IMR-90 (cell line): ENCODE results near the gene PAQR4. TPM values are rescaled to one million over a fixed set of nuclear protein-coding genes. Genes with fewer than 3 reads are reported as not detected.

Experiments
- ATAC-seq: fragments of 200-7000 bp; cut with Tn5 transposase; 2 replicates; pipeline ENCODE4 v1.9.1; 2020; ENCODE audit warnings: low read depth, mild to moderate bottlenecking, moderate library complexity
- BruUV-seq: library from RNA; stranded (reverse); fragments of 400-500 nt; replicated peaks from 2 replicates; lab custom pipeline; 2021; lab: Mats Ljungman, UMichigan
- CTCF ChIA-PET: fragments of 300-600 bp; formaldehyde crosslinking; extraction: SDS; loops from one replicate; lab custom pipeline; 2021; ENCODE audit warnings: antibody characterized with exemption; lab: Yijun Ruan, JAX
- POLR2A ChIA-PET: fragments of 300-600 bp; sonication (Branson Sonifier 250); formaldehyde crosslinking; loops from one replicate; lab custom pipeline; 2022; ENCODE audit warnings: antibody characterized with exemption; ENCODE audit not compliant: unreplicated experiment; lab: Charles Lee
- DNase-seq: peaks from one replicate; pipeline ENCODE4 v3.0.0; 2013
- H2AFZ ChIP-seq: replicated peaks from 2 replicates; pipeline ENCODE3; 2013; ENCODE audit warnings: low read length, mild to moderate bottlenecking; ENCODE audit not compliant: poor library complexity
- H2AK5ac ChIP-seq: 2 replicates; pipeline ENCODE4 v1.6.1; 2013; ENCODE audit warnings: low read depth, low read length, inconsistent platforms
- H2AK9ac ChIP-seq: replicated peaks from 2 replicates; pipeline ENCODE3; 2013; ENCODE audit warnings: mild to moderate bottlenecking, low read depth, low read length, moderate library complexity; ENCODE audit not compliant: poor library complexity
- H2BK120ac ChIP-seq: 2 replicates; pipeline ENCODE4 v1.6.1; 2013; ENCODE audit warnings: low read depth, low read length, inconsistent platforms
- H2BK15ac ChIP-seq: 3 replicates; pipeline ENCODE4 v1.6.1; 2013; ENCODE audit warnings: low read depth, low read length, inconsistent platforms
- H2BK20ac ChIP-seq: 2 replicates; pipeline ENCODE4 v1.6.1; 2013; ENCODE audit warnings: low read depth, mild to moderate bottlenecking, inconsistent platforms, low read length, moderate library complexity
- H2BK5ac ChIP-seq: 2 replicates; pipeline ENCODE4 v1.6.1; 2013; ENCODE audit warnings: mild to moderate bottlenecking, low read depth, low read length, inconsistent platforms; ENCODE audit not compliant: poor library complexity, severe bottlenecking
- H3K14ac ChIP-seq: replicated peaks from 2 replicates; pipeline ENCODE4 v1.6.1; 2013; ENCODE audit warnings: low read depth, low read length, inconsistent platforms
- H3K18ac ChIP-seq: 2 replicates; pipeline ENCODE4 v1.6.1; 2013; ENCODE audit warnings: low read depth, low read length, control low read depth
- H3K23ac ChIP-seq: 2 replicates; pipeline ENCODE4 v1.6.1; 2013; ENCODE audit warnings: low read depth, low read length, inconsistent platforms
- H3K27ac ChIP-seq: 2 replicates; pipeline ENCODE4 v1.5.1; 2013; ENCODE audit warnings: mild to moderate bottlenecking, control low read depth, low read length; ENCODE audit not compliant: insufficient read depth
- H3K27me3 ChIP-seq: 2 replicates; pipeline ENCODE4 v1.6.1; 2013; ENCODE audit warnings: low read length; ENCODE audit not compliant: control insufficient read depth, insufficient read depth
- H3K36me3 ChIP-seq: 2 replicates; pipeline ENCODE4 v1.6.1; 2013; ENCODE audit warnings: low read length, mixed read lengths; ENCODE audit not compliant: control insufficient read depth, insufficient read depth
- H3K4ac ChIP-seq: 2 replicates; pipeline ENCODE4 v1.6.1; 2013; ENCODE audit warnings: low read depth, low read length, inconsistent platforms
- H3K4me1 ChIP-seq: 2 replicates; pipeline ENCODE4 v1.6.1; 2013; ENCODE audit warnings: low read length, mixed read lengths; ENCODE audit not compliant: control insufficient read depth, insufficient read depth
- H3K4me2 ChIP-seq: 2 replicates; pipeline ENCODE4 v1.6.1; 2013; ENCODE audit warnings: low read depth, mild to moderate bottlenecking, control low read depth, low read length, moderate library complexity
- H3K4me3 ChIP-seq: 2 replicates; pipeline ENCODE4 v1.5.1; 2013; ENCODE audit warnings: low read depth, mild to moderate bottlenecking, control low read depth, low read length, moderate library complexity; ENCODE audit not compliant: insufficient read depth
- H3K56ac ChIP-seq: 2 replicates; pipeline ENCODE4 v1.6.1; 2013; ENCODE audit warnings: low read length, inconsistent platforms; ENCODE audit not compliant: insufficient read depth; ENCODE audit errors: extremely low read depth
- H3K79me1 ChIP-seq, 2 experiments: 2 replicates each; pipeline ENCODE4 v1.6.1; 2013; ENCODE audit warnings: low read length in 2 of 2, inconsistent platforms in 1 of 2, low read depth in 1 of 2
- H3K9ac ChIP-seq: 2 replicates; pipeline ENCODE4 v1.6.1; 2013; ENCODE audit warnings: low read depth, low read length, control low read depth
- H3K9me1 ChIP-seq: 2 replicates; pipeline ENCODE4 v1.6.1; 2013; ENCODE audit warnings: low read length, inconsistent platforms; ENCODE audit not compliant: insufficient read depth
- H3K9me3 ChIP-seq: 2 replicates; pipeline ENCODE4 v1.6.1; 2013; ENCODE audit warnings: low read length; ENCODE audit not compliant: control insufficient read depth, insufficient read depth
- H4K20me1 ChIP-seq: 2 replicates; pipeline ENCODE4 v1.6.1; 2013; ENCODE audit warnings: low read length, inconsistent platforms; ENCODE audit not compliant: insufficient read depth
- H4K5ac ChIP-seq: 2 replicates; pipeline ENCODE4 v1.6.1; 2013; ENCODE audit warnings: mild to moderate bottlenecking, low read depth, low read length, control low read depth
- H4K8ac ChIP-seq, 2 experiments: 2 replicates each; pipeline ENCODE4 v1.6.1; 2013; ENCODE audit warnings: low read depth in 2 of 2, low read length in 2 of 2, control low read depth in 1 of 2, inconsistent platforms in 1 of 2
- H4K91ac ChIP-seq: 2 replicates; pipeline ENCODE4 v1.6.1; 2013; ENCODE audit warnings: low read depth, low read length, inconsistent platforms; ENCODE audit not compliant: insufficient read depth
- BHLHE40 ChIP-seq: fragments of 150-350 bp; IDR thresholded peaks from 2 replicates; pipeline ENCODE4 v1.6.1; 2016; ENCODE audit warnings: mild to moderate bottlenecking, low read depth, low read length
- CEBPB ChIP-seq: IDR thresholded peaks from 2 replicates; pipeline ENCODE4 v1.6.1; 2012; ENCODE audit warnings: low read depth, low read length, improper control_type of control experiment
- FOS ChIP-seq: fragments of 150-350 bp; IDR thresholded peaks from 2 replicates; pipeline ENCODE4 v1.6.1; 2016; ENCODE audit warnings: low read depth, low read length
- MAFK ChIP-seq: IDR thresholded peaks from 2 replicates; pipeline ENCODE4 v1.6.1; 2012; ENCODE audit warnings: low read depth, low read length, improper control_type of control experiment
- MAZ ChIP-seq: IDR thresholded peaks from 2 replicates; pipeline ENCODE4 v1.6.1; 2012; ENCODE audit warnings: low read depth, mild to moderate bottlenecking, low read length, improper control_type of control experiment, moderate library complexity, borderline replicate concordance
- MXI1 ChIP-seq: IDR thresholded peaks from 2 replicates; pipeline ENCODE4 v1.6.1; 2012; ENCODE audit warnings: low read depth, mild to moderate bottlenecking, low read length, moderate library complexity, borderline replicate concordance
- NFE2L2 ChIP-seq: fragments of 150-350 bp; IDR thresholded peaks from 2 replicates; pipeline ENCODE4 v1.6.1; 2016; ENCODE audit warnings: low read depth, mild to moderate bottlenecking, low read length
- POLR2A ChIP-seq: IDR thresholded peaks from 2 replicates; pipeline ENCODE4 v1.6.1; 2012; ENCODE audit warnings: mild to moderate bottlenecking, low read depth, low read length
- RAD21 ChIP-seq: IDR thresholded peaks from 2 replicates; pipeline ENCODE4 v1.6.1; 2012; ENCODE audit warnings: low read length, improper control_type of control experiment
- RCOR1 ChIP-seq: IDR thresholded peaks from 2 replicates; pipeline ENCODE4 v1.6.1; 2012; ENCODE audit warnings: mild to moderate bottlenecking, low read length, improper control_type of control experiment; ENCODE audit not compliant: insufficient replicate concordance
- RFX5 ChIP-seq: IDR thresholded peaks from 2 replicates; pipeline ENCODE4 v1.8.0; 2012; ENCODE audit warnings: low read depth, mild to moderate bottlenecking, low read length, moderate library complexity
- SMC3 ChIP-seq: fragments of 150-350 bp; IDR thresholded peaks from 2 replicates; pipeline ENCODE4 v1.6.1; 2016; ENCODE audit warnings: low read depth, mild to moderate bottlenecking, antibody characterized with exemption, low read length, moderate library complexity
- WGBS, 2 experiments: methylation state at CpG; one replicate each; pipeline versions ENCODE4 v1.1.5 to v1.1.7; 2013; ENCODE audit warnings: missing lambda C conversion rate in 2 of 2; ENCODE audit not compliant: insufficient read length in 1 of 2; ENCODE audit errors: extremely low coverage in 2 of 2; 5-methylcytosine and 5-hydroxymethylcytosine counted together
- dilution Hi-C: fragments of 300-500 bp; cut with HindIII; formaldehyde crosslinking; loops from one replicate; pipeline ENCODE4 v1.14.3; 2018; ENCODE audit warnings: low sequenced_read_pairs; ENCODE audit not compliant: unreplicated experiment
- in situ Hi-C: fragments of 300-500 bp; cut with MboI; formaldehyde crosslinking; loops from 3 replicates; pipeline ENCODE4 v1.14.3; 2019; ENCODE audit warnings: low sequenced_read_pairs, inconsistent platforms, mixed read lengths
- intact Hi-C: fragments of 100-400 bp; cut with micrococcal nuclease; formaldehyde crosslinking; loops from 2 replicates; pipeline ENCODE4 v1.10.0; 2022
- polyA plus RNA-seq, 3 experiments: library from polyadenylated mRNA; depleted of rRNA; stranded (reverse); fragments of >200 nt; gene quantifications; 2 replicates each; pipeline ENCODE4 v1.2.3, GENCODE V29; 2012; ENCODE audit warnings: low replicate concordance in 1 of 3
- total RNA-seq: library from RNA; depleted of rRNA; stranded (reverse); fragments of >200 nt; gene quantifications from 2 replicates; pipeline ENCODE4 v1.2.3, GENCODE V29; 2012
- TF ChIP-seq, protein P1 (sequence below): conservative IDR thresholded peaks from 2 replicates; pipeline ENCODE4 v1.5.1; 2012; ENCODE audit warnings: mild to moderate bottlenecking, low read depth, low read length, improper control_type of control experiment
- TF ChIP-seq, protein P2 (sequence below): fragments of 150-350 bp; IDR thresholded peaks from 2 replicates; pipeline ENCODE4 v1.6.1; 2017; ENCODE audit warnings: mild to moderate bottlenecking, antibody characterized with exemption, low read length, low read depth
- TF ChIP-seq, protein P3 (sequence below): fragments of 150-350 bp; IDR thresholded peaks from 2 replicates; pipeline ENCODE4 v1.6.1; 2016; ENCODE audit warnings: low read depth, mild to moderate bottlenecking, low read length, moderate library complexity, borderline replicate concordance

The PAQR4 gene
- total and polyA plus RNA-seq, 2 of the 4 experiments (the other 2 are of a cell fraction), result 2.2 to 10.0 TPM

DNA sequence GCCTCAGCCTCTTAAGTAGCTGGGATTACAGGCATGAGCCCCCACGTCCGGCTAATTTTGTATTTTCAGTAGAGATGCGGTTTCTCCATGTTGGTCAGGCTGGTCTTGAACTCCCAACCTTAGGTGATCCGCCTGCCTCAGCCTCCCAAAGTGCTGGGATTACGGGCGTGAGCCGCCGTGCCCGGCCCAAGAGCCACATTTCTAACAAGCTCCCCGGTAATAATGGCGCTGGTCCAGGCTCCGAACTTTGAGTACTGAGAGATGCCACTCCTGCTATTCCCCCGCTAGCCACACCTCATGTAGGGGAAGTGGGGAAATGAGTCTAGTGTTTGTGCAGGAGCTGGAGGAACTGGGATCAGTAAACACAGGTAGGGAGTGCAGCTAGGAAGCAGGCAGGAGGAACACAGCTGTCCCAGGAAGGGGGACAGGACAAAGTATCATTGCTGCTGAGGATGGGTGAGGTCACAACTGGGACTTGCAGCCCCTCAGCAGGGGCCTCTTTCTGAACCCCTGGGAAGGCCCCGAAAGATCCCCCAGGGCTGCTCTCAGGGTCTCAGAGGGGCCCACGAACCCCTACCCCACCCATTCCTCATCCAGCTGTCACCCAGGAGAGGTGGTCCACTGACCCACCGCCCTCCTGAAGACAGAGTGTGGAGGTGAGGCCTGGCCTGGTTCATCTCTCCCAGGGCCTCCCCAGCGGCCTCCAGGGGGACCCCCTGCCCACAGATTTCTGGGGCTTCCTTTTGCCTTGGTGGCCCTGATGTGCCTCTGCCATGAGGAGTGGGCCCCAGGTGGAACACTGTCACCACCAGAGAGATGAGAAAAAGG, 8.8 kb upstream of the PAQR4 start:
- no peak overlapping the region for H3K4ac ChIP-seq
- no peak overlapping the region for H2AK5ac ChIP-seq
- no peak overlapping the region for H3K18ac ChIP-seq
- H3K56ac ChIP-seq, result no peak overlapping the region
- dilution Hi-C loops (no loop called here), in situ Hi-C loops (no loop called here), intact Hi-C loops (no loop called here)
- no peak for DNase-seq
- H3K9ac ChIP-seq, result no peak overlapping the region
- no TSS peak for BruUV-seq
- no peaks in the 10 kb centered on the region; the same call in 1 of the 2 replicates for H3K9me3 ChIP-seq
- no peak overlapping the region for H3K27ac ChIP-seq
- H3K27me3 ChIP-seq, result peaks cover 58% of the 10 kb centered on the region
- H3K14ac ChIP-seq, result no peak overlapping the region
- no peak overlapping the region for H2BK20ac ChIP-seq
- H2BK120ac ChIP-seq, result no peak overlapping the region
- H4K5ac ChIP-seq, result no peak overlapping the region
- no peak overlapping the region for H2BK5ac ChIP-seq
- H4K8ac ChIP-seq, result no peak overlapping the region
- no peak overlapping the region for H3K4me3 ChIP-seq
- no peak overlapping the region for H3K4me2 ChIP-seq
- H3K79me1 ChIP-seq, result no peaks in the 10 kb centered on the region
- H4K20me1 ChIP-seq, result peaks cover 15% of the 10 kb centered on the region; the same call in 1 of the 2 replicates
- no peaks in the 10 kb centered on the region for H3K9me1 ChIP-seq
- no peak for ATAC-seq
- H3K23ac ChIP-seq, result no peak overlapping the region
- 86% methylated on average over 9 of the region's 17 CpGs; no CpG with 5 or more reads in 1 of the 2 experiments for WGBS, 2 experiments
- H2AFZ ChIP-seq, result peak overlapping the region; percentile 43
- no peak overlapping the region for H4K91ac ChIP-seq
- peaks cover 3% of the 10 kb centered on the region; the same call in 1 of the 2 replicates for H3K4me1 ChIP-seq
- ChIA-PET POLR2A (no interaction called here), CTCF (no interaction called here)
- H2AK9ac ChIP-seq, result peak overlapping the region; percentile 16
- no peak overlapping the region for H2BK15ac ChIP-seq
- H3K36me3 ChIP-seq, result no peaks in the 10 kb centered on the region
- TF ChIP-seq BHLHE40 (no peak), FOS (no peak), CEBPB (no peak), MXI1 (no peak), MAZ (no peak), MAFK (no peak), RCOR1 (no peak), POLR2A (no peak), SMC3 (no peak), RFX5 (no peak), RAD21 (no peak), NFE2L2 (no peak)
- TF ChIP-seq, protein P1, sequence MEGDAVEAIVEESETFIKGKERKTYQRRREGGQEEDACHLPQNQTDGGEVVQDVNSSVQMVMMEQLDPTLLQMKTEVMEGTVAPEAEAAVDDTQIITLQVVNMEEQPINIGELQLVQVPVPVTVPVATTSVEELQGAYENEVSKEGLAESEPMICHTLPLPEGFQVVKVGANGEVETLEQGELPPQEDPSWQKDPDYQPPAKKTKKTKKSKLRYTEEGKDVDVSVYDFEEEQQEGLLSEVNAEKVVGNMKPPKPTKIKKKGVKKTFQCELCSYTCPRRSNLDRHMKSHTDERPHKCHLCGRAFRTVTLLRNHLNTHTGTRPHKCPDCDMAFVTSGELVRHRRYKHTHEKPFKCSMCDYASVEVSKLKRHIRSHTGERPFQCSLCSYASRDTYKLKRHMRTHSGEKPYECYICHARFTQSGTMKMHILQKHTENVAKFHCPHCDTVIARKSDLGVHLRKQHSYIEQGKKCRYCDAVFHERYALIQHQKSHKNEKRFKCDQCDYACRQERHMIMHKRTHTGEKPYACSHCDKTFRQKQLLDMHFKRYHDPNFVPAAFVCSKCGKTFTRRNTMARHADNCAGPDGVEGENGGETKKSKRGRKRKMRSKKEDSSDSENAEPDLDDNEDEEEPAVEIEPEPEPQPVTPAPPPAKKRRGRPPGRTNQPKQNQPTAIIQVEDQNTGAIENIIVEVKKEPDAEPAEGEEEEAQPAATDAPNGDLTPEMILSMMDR, result no peak
- TF ChIP-seq, protein P2, sequence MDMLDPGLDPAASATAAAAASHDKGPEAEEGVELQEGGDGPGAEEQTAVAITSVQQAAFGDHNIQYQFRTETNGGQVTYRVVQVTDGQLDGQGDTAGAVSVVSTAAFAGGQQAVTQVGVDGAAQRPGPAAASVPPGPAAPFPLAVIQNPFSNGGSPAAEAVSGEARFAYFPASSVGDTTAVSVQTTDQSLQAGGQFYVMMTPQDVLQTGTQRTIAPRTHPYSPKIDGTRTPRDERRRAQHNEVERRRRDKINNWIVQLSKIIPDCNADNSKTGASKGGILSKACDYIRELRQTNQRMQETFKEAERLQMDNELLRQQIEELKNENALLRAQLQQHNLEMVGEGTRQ, result no peak
- TF ChIP-seq, protein P3, sequence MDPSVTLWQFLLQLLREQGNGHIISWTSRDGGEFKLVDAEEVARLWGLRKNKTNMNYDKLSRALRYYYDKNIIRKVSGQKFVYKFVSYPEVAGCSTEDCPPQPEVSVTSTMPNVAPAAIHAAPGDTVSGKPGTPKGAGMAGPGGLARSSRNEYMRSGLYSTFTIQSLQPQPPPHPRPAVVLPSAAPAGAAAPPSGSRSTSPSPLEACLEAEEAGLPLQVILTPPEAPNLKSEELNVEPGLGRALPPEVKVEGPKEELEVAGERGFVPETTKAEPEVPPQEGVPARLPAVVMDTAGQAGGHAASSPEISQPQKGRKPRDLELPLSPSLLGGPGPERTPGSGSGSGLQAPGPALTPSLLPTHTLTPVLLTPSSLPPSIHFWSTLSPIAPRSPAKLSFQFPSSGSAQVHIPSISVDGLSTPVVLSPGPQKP, result no peak
